ENCODE data around the gene SLC36A1.

SLC36A1 gene

GRCh38 chr5:151454166-151454565 lies 6.8 kb downstream of the SLC36A1 start:
- no peak for DNase-seq

GRCh38 chr5:151454889-151455288 lies 7.5 kb downstream of the SLC36A1 start:
- no peak for DNase-seq

- DNase-seq: no peak
Measured at GRCh38 chr5:151456321-151456940, 9.0 kb downstream of the SLC36A1 start.

- DNase-seq: no peak
Measured at GRCh38 chr5:151458314-151458713, 10.9 kb downstream of the SLC36A1 start.

- DNase-seq: no peak
Measured at GRCh38 chr5:151459680-151460324, 12.4 kb downstream of the SLC36A1 start.

- DNase-seq: no peak
Measured at GRCh38 chr5:151461312-151461711, 13.9 kb downstream of the SLC36A1 start.

- DNase-seq: no peak
Measured at GRCh38 chr5:151463137-151464029, 16.0 kb downstream of the SLC36A1 start.

GRCh38 chr5:151464101-151464500 lies 16.7 kb downstream of the SLC36A1 start:
- no peak for DNase-seq

- DNase-seq: no peak
Measured at GRCh38 chr5:151465476-151465875, 18.1 kb downstream of the SLC36A1 start.

- no peak for DNase-seq
Measured at GRCh38 chr5:151467576-151467975, 20.2 kb downstream of the SLC36A1 start.

GRCh38 chr5:151469386-151469785 lies 22.0 kb downstream of the SLC36A1 start:
- no peak for DNase-seq

- no peak for DNase-seq
Measured at GRCh38 chr5:151469992-151470391, 22.6 kb downstream of the SLC36A1 start.

- DNase-seq: no peak
Measured at GRCh38 chr5:151470439-151470838, 23.0 kb downstream of the SLC36A1 start.

GRCh38 chr5:151471276-151471675 lies 23.9 kb downstream of the SLC36A1 start:
- no peak for DNase-seq

- no peak for DNase-seq
Measured at GRCh38 chr5:151474799-151475198, 27.4 kb downstream of the SLC36A1 start.

- no peak for DNase-seq
Measured at GRCh38 chr5:151475388-151475787, 28.0 kb downstream of the SLC36A1 start.

- no peak for DNase-seq
Measured at GRCh38 chr5:151476016-151476415, 28.6 kb downstream of the SLC36A1 start.

GRCh38 chr5:151477101-151477500 lies 29.7 kb downstream of the SLC36A1 start:
- no peak for DNase-seq

- no peak for DNase-seq
Measured at GRCh38 chr5:151480384-151481293, 33.2 kb downstream of the SLC36A1 start.

- DNase-seq: no peak
Measured at GRCh38 chr5:151483176-151483575, 35.8 kb downstream of the SLC36A1 start.

- no peak for DNase-seq
Measured at GRCh38 chr5:151483647-151484046, 36.2 kb downstream of the SLC36A1 start.

- DNase-seq: no peak
Measured at GRCh38 chr5:151487544-151487943, 40.1 kb downstream of the SLC36A1 start.

GRCh38 chr5:151490627-151491026 lies 43.2 kb downstream of the SLC36A1 start:
- DNase-seq: no peak

All from cortex of kidney (tissue), 1 donor.